ENCODE results near the gene TNRC18.
A peak's percentile ranks its signal among the peaks of the same experiment; 100 is the strongest.
"Not testable (repeated sequence)": the region's sequence is repeated elsewhere in the genome, so short reads cannot be mapped to it uniquely, and the experiment has no call there.

TNRC18 gene

DNA sequence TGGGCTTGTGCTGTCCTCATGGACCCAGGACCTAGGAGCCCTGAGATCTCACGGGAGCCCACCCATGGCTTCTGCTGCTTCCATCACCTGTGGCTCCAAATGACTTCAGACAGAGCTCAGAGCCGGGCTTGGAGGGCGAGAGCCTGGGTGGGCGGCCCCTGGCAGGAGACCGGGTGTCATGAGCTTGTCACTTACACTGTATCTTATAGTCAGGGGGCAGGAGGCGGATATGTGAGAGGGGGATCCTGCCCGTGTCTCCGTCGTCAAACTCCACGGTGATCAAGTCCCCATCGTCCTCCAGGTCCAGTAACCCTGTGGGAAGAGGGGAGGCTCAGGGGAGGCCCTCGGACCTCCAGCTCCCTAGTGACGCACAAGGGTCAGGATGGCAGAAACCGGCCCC, 107.9 kb downstream of the TNRC18 start:
- no peak for DNase-seq (ENCODE audit: low spot score)

DNA sequence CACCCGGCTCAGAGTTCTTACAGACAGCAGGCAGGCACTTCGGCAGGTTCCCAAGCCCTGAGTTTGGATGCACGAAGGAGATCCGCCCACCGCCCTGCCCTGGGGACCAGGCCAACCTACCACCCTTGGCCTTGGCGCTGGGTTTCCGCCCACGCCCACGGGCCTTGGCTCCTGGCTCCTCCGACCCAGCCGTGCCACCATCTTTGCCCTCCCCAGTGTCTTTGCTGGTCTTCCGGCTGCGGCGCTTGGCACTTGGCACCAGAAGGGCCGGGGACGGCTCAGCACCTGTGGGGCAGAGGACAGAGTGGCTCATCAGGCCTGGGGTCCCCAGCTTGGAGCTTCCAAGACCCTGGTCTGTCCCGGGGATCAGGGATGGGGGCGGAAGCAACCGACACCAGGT, 108.8 kb downstream of the TNRC18 start:
- DNase-seq (ENCODE audit: low spot score) = no peak

DNA sequence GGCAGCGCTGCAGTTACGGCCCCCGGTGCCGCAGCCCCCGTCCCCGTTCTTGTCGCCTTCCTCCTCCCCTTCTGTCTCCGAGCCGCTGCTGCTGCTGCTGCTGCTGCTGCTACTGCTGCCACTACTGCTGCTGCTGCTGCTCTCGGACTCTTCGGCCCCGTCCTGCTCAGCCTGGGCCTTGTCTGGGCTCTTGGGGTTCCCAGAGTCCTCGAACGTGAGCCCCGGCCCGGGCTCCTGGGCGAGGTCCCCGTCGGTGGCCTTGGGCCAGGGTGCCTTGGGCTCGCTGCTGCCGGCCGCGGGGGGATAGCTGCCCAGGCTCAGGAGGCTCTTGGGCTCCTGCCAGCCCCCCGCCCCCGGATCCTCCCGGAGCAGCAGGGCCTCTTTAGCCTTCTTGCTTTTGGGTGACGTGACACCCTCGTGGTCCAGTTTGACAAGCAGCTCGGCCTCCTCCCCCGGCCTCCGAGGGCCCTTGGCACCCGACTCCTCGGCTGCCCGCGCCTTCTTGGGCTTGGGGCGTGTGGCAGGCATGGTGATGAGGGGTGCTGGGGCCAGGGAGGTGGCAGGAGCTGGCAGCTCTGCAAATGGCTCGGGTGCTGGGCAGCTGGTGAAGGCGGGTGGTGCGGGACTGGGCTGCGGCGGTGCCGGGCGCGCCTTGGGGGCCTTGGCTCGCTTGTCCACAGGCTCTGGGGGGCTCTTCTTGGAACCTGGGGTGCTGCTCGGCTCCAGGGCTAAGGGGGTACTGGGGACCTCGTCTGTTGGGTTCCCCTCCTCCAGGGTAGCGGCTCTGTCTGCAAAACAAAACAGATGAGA, 110.4 kb downstream of the TNRC18 start:
- DNase-seq (ENCODE audit: low spot score) = not testable (repeated sequence)

GRCh38 chr7:5312276-5313070, 111.2 kb downstream of the TNRC18 start:
- not testable (repeated sequence) for DNase-seq (ENCODE audit: low spot score)

DNA sequence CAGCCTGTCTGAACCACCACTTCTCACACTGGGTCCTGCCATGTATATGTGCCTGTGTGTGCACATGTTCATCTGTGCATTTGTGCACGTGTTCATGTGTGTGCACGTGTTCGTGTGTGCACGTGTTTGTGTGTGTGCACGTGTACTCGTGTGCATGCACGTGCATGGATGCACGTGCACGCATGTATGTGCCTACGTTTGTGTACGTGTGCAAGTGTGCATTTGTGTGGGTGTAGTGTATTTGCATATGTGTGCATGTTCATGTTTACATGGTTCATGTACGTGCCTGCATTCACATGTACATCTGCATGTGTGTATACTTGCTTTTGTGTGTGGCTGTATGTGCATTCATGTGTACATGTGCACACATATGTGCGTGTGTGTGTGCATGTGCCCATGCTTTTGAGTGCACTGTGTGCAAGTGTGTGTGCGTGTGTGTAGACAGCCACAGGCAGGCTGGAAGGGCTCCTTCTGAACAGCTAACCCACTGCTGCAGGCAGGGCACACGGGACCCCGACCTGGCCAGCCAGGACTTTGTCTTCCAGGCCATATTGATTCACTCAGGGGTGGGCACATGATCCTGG, 112.7 kb downstream of the TNRC18 start:
- no peak for DNase-seq (ENCODE audit: low spot score)

GRCh38 chr7:5309146-5309545, 114.5 kb downstream of the TNRC18 start:
- no peak for DNase-seq (ENCODE audit: low spot score)

GRCh38 chr7:5307221-5308142, 116.2 kb downstream of the TNRC18 start:
- not testable (repeated sequence) for DNase-seq (ENCODE audit: low spot score)

DNA sequence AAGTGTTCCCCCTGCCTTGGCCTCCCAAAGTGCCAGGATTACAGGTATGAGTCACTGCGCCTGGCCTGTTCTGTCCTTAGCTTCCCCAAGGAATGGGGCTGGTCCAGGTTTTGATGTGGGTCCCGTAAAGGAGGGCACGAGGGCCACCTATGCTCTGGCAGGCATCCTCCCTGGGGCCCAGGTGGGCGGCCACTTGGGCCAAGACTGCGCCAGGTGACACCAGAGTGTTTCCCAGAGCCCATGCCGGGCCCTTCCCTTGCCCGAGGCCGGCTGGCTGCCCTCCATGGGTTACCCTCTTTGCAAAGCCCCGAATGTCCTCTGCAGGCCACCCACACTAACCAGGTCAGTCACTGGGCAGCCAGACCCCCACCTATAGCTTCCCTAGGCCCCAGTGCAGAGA, 118.6 kb downstream of the TNRC18 start:
- DNase-seq (ENCODE audit: low spot score) = not testable (repeated sequence)

- DNase-seq (ENCODE audit: low spot score) = no peak
These were observed 119.8 kb downstream of the TNRC18 start for GRCh38 chr7:5303591-5304505.

DNA sequence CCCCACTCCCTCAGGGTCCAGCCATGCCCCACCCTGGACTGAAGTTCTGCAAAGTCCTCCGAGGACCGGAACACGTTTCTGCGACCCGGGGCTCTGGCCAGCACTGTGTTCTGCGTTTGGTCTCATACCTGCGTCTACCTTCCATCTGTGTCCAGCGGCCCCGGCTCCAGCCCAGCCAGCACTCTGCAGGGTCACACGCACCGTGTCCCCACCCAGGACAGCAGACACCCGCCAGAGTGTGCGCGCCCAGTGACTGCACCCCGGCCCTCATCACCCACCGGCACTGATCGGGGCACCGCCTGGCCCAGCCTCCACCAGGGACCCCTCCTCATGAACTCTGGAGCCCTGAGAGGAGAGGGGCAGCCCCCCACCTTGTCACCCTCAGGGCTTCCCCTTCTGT, 120.6 kb downstream of the TNRC18 start:
- DNase-seq (ENCODE audit: low spot score) = no peak

DNA sequence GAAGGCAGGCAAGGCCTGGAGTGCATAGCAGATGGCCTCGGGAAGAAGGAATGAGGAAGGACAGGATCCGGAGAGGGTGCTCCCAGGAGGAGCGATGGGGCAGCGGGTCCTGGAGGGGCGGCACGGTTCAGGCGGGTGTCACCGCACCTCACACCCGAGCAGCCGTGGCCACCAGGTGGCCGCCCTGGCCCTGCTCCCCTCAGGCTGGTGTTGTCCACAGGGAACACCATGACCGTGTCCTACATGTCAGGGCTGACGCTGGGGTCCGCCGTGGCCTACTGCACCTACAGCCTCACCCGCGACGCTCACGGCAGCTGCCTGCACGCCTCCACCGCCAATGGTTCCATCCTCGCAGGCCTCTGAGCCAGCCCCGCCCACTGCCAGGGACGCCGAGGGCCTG, 121.1 kb downstream of the TNRC18 start:
- DNase-seq (ENCODE audit: low spot score) = no peak

- no peak for DNase-seq (ENCODE audit: low spot score)
These were observed 123.3 kb downstream of the TNRC18 start for GRCh38 chr7:5300366-5300765.

- peak; percentile 67 for DNase-seq (ENCODE audit: low spot score)
These were observed 126.9 kb downstream of the TNRC18 start for GRCh38 chr7:5296611-5297226.

DNA sequence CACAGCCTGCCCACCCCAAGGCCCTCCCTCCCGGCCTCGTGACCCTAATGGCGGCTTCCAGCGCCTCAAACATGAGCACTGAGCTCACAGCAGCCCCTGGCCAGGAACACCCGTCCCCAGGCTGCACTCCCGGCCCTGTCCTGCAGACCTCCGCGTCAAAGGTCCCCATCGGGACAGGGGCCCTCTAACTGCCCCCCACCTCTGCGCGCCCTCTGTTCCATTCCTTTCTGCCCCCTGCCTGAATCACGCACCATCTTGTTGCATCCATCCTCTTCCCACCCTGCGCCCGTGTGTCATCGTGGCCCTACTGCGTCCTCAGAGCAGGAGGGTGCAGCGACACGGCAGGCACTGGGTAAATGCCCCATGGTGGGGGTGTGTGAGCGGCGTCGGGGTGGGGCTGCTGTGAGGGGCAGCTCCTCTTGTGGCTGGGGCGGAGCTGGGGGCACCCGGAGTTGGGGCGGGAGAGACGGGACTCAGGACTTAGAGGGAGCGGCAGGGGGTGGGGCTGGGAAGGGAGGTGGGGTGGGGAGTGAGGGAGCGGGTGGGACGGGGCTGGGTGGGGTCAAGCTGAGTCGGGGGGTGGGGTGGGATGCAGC, 127.5 kb downstream of the TNRC18 start:
- DNase-seq (ENCODE audit: low spot score) = peak; percentile 2

DNA sequence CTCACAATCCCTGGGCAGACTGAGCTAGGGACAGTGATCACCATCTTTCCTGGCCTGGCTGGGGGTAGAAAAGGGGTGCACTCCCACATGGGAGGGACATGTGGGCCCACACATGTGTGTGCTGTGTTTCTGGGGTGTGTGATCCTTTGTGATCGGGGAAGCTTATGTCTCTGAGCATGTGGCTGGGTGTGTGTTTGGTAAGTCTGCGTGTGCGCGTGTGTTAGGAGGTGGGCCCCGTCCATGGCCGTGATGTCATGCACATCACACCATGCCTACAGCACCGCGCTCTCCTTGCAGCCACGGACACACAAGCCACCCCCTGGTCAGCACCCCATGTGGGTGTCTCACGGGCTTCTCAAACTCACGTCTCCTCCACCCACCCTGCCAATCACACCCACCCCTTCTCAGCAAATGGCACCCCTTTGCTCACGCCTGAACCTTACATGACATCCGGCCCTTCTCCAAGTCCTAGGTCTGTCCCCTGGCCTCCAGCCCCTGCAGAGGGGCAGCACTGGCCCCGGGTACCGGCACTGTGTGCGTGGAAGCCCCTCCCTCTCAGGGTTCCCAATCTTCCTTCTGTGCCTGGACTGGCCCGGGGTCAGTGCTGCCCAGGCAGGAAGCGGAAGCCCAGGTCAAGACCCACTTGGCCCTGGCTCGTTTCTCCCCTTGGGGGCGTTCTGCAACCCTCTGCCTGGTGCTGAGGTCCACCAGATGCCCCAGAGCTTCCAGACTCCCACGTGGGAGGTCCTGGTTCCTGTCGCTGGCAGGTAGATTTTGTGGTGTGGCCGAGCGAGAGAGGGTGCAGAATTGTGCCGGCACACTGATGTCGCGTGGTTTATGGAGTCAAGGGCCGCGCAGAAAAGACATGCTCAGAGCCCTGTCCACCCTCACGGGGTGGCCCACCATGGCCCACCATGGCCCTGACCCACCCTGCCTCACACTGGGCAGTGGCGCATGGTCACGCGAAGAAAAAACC, 128.3 kb downstream of the TNRC18 start:
- DNase-seq (ENCODE audit: low spot score) = no peak

DNA sequence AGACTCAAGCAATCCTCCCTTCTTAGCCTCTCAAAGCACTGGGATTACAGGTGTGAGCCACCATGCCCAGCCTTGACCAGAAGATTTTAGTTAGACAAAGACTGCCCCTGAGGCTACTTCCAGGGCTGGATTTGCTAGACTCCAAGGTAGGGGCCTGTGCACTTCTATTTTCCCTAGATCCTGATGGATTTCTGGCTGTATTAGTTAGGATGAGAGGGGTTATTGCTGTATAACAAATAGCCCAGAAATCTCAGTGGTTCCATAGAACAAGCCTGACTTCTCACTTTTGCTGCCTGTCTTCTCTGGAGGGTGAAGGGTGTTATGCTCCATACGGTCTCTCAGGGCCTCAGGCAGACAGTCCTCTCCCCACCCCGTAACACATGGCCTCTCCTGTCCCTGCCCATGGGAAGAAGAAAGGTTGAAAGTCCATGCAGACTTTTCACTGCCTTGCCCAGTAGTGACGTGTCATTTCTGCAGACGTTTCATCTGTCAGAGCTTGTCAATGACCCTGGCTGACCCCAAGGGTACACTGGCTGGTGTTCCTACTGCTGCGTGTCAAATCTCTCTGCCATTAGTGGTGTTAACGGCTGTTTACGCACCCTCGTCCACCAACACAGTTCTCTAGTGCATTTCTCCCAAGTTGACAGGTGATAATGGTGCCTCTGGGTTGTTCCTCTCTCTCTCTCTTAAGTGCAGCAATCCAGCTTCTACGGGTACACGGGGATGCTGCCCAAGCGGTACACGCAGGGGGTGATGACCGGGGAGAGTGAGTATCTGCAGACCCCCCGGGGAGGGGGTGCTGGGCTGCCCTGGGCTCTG, 129.3 kb downstream of the TNRC18 start:
- DNase-seq (ENCODE audit: low spot score) = no peak

DNA sequence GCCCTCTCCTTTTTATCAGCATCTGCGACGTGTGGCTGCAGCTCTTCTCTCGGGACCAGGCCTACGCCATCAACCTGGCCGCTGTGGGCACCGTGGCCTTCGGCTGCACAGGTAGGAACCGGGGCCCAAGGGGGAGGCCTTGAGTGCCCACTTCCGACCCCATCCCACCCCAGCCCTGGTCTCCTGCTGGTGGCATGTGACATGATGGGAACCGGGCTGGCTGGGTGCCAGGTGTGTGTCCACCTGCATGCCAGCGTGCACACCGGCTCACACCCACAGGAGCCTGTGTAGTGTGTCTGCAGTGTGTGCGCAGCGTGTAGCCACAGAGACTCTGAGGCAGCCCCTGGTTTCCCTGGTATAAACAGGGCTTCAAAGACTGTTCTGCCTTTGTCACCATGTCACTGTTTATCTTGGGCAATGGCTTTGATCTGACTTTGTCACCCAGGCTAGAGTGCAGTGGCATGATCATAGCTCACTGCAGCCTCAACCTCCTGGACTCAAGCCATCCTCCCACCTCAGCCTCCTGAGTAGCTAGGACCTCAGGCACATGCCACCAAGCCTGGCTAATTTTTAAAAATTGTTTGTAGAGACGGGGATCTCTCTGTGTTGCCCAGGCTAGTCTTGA, 131.8 kb downstream of the TNRC18 start:
- DNase-seq (ENCODE audit: low spot score) = not testable (repeated sequence)
